Measurements from ENCODE around the gene TTLL10.

TTLL10 gene

DNA sequence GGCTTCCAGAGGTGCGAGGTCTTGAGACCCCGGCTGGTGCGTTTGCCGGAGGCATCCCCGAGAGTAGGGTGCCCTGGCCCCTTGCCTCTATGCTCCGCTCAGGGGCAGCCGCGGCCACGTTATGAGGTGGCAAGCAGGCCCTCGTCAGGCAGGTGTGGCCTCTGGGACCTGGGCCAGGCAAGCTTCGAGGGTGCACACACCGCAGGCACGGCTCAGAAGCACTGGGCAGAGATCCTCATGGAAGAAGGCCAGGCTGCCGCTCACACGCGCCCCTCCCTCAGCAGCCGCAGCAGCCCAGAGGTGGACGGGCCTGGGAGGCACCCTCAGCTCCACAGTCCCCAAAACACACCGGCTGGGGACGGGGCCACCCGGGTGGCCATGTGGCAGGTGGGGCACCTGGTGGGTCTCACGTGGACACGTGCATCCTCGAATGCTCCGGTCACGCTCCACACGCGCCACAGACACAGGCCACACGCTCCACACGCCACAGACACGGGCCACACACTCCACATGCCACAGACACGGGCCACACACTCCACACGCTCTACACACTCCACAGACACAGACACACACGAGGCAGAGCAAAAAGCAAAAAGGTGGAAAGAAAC is 51.7 kb downstream of the TTLL10 start:
- TF ChIP-seq CTCF (conservative IDR thresholded peaks at IDR 0.05; ENCODE audit: control insufficient read depth, insufficient read depth, low read depth, low read length): no peak
- H3K4me3 ChIP-seq (ENCODE audit: control insufficient read depth, low read depth, low read length): no peak overlapping the region
- DNase-seq (ENCODE audit: low read depth): no peak

DNA sequence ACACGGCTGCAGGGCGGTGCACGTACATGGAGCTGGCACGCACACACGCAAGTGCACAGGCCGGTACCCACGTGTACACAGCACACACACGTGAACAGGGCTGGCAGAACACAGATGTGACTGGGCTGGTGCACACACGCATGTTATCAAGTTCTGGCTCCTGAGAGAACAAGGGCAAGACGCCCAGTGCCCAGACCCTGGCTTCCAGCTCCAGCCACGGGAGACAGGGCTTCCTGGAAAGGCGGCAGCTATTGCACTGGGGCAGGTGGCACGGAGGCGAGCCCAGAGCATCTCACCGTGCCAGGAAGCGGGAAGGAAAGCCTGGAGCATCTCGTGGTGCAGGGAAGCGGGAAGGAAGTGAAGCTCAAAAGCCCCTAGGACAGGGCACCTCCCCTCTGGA is 52.2 kb downstream of the TTLL10 start:
- no peak overlapping the region for H3K4me3 ChIP-seq (ENCODE audit: control insufficient read depth, low read depth, low read length)
- TF ChIP-seq CTCF (conservative IDR thresholded peaks at IDR 0.05; ENCODE audit: control insufficient read depth, insufficient read depth, low read depth, low read length): no peak
- DNase-seq (ENCODE audit: low read depth): no peak

DNA sequence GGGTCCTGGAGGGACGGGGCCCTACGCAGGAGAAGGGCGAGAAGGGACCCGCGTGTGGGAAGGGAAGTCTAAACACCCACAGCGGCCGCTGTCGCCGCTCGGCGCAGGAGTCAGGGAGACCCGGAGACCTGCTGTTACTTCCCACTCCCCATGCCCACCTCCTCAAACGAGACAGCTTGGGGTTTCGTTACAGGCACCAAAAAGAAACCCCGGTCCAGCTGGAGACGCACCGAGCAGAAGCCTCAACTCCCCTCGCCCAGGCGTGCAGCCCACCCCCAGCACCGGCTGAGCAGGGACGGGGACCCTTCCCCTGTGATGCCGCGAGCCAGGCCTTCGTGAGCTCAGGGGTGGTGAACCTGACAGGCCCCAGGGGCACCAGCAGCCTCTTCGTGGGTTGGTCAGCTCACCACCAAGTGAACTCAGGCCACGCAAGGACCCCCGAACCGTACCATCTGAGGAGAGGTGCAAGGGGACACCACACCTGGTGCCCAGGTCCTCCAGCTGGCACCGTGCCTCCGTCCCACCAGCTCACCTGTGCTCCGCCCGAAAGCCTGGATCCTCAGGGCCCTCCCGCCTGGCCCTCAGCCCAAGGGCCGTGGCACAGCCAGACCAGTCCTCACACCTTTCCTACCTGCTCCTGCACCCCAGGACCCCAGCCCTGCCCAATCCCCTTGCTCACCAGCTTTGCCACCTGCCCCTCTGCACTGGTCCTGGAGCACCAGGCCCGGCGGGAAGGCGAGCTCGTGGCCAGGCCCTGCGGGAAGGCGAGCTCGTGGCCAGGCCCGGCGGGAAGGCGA is 53.1 kb downstream of the TTLL10 start:
- no peak for DNase-seq (ENCODE audit: low read depth)
- no peak for TF ChIP-seq CTCF (conservative IDR thresholded peaks at IDR 0.05; ENCODE audit: control insufficient read depth, insufficient read depth, low read depth, low read length)
- H3K4me3 ChIP-seq (ENCODE audit: control insufficient read depth, low read depth, low read length): no peak overlapping the region

GRCh38 chr1:1227386-1227785 is 53.7 kb downstream of the TTLL10 start:
- DNase-seq (ENCODE audit: low read depth): no peak
- no peak overlapping the region for H3K4me3 ChIP-seq (ENCODE audit: control insufficient read depth, low read depth, low read length)
- no peak for TF ChIP-seq CTCF (conservative IDR thresholded peaks at IDR 0.05; ENCODE audit: control insufficient read depth, insufficient read depth, low read depth, low read length)

- no peak overlapping the region for H3K4me3 ChIP-seq (ENCODE audit: control insufficient read depth, low read depth, low read length)
- no peak for TF ChIP-seq CTCF (conservative IDR thresholded peaks at IDR 0.05; ENCODE audit: control insufficient read depth, insufficient read depth, low read depth, low read length)
- no peak for DNase-seq (ENCODE audit: low read depth)
These were observed 54.5 kb downstream of the TTLL10 start for GRCh38 chr1:1228187-1228586.

DNA sequence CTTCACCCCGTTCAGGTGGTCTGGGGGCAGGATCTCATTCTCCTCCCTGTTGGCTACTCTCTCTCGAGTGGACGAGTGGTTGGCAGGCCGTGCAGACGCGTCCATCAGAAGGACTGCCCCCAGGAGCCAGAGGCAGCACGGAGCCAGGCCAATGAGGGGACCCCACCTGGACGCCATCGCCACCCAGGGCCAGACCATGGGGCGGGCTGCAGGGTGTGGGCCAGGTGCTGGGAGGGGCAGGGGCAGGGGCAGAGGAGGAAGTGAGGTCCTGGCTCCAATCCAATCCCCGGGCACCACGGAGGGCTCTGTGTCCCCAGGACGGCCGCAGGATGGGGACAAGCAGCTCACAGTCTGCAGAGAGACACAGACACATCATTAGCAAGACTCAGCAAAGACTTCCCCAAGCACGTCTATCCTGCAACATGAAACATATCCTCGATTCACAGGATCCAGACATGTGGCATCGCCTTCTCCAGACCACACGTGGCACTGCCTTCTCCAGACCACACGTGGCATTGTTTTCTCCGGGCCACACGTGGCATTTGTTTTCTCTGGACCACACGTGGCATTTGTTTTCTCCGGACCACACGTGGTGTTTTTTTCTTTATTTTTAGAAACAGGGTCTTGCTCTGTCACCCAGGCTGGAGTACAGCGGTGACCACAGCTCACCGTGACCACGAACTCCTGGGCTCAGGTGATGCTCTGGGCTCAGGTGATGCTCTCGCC is 55.1 kb downstream of the TTLL10 start:
- no peak for TF ChIP-seq CTCF (conservative IDR thresholded peaks at IDR 0.05; ENCODE audit: control insufficient read depth, insufficient read depth, low read depth, low read length)
- H3K4me3 ChIP-seq (ENCODE audit: control insufficient read depth, low read depth, low read length): no peak overlapping the region
- no peak for DNase-seq (ENCODE audit: low read depth)
